WTC11 (cell line): ENCODE results near the gene PNO1.

Source experiments
- JUN ChIP-seq: sonication (generic); formaldehyde crosslinking; IDR thresholded peaks from 2 replicates; pipeline ENCODE4 v1.8.0; 2023; ENCODE audit warnings: mild to moderate bottlenecking, missing genetic modification reagents
- MAX ChIP-seq: sonication (generic); formaldehyde crosslinking; IDR thresholded peaks from 2 replicates; pipeline ENCODE4 v1.8.0; 2022; ENCODE audit warnings: mild to moderate bottlenecking, missing genetic modification reagents
- SP1 ChIP-seq: sonication (generic); formaldehyde crosslinking; conservative IDR thresholded peaks from 2 replicates; pipeline ENCODE4 v1.8.1; 2022; ENCODE audit warnings: missing genetic modification reagents
- ZNF425 ChIP-seq: fragments of 250-450 bp; sonication (Bioruptor Pico); conservative IDR thresholded peaks from 2 replicates; pipeline ENCODE4 v1.9.0; 2021; ENCODE audit warnings: mild to moderate bottlenecking
- TF ChIP-seq, protein P1 (sequence below): fragments of 250-450 bp; sonication (Bioruptor Pico); IDR thresholded peaks from 2 replicates; pipeline ENCODE4 v1.9.0; 2021; ENCODE audit warnings: mild to moderate bottlenecking

DNA sequence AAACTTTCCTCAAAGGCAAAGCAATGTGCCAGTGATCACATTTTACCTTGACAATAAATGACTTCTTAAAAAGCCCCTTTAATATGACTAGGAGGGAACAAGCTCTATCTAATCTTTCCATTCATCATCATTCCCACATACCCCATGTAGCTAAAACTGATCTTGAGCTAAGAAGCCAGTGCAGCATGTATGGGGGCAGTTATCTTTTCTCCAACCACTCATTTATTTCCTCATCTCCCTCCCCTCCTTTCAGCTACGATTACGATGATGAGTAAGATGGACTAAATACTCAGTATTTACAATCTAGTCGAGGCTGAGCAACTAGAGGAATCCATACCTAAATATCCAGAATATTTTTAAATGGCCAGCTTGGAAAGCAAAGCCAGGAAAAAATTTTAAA is 35.5 kb downstream of the PNO1 start:
- TF ChIP-seq SP1 (CRISPR knock-in tag): no peak
- TF ChIP-seq MAX (CRISPR knock-in tag): no peak
- TF ChIP-seq, protein P1, sequence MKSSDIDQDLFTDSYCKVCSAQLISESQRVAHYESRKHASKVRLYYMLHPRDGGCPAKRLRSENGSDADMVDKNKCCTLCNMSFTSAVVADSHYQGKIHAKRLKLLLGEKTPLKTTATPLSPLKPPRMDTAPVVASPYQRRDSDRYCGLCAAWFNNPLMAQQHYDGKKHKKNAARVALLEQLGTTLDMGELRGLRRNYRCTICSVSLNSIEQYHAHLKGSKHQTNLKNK (CRISPR knock-in tag): no peak
- no peak for TF ChIP-seq ZNF425 (CRISPR knock-in tag)
- TF ChIP-seq JUN (CRISPR knock-in tag): no peak
